Erythroblast (primary cell): ENCODE data around the gene SLFN14.

Experiments
- GATA1 ChIP-seq: IDR thresholded peaks from 2 replicates; pipeline ENCODE4 v1.6.1; 2011; ENCODE audit warnings: low read depth, mild to moderate bottlenecking, control low read depth, low read length, moderate library complexity
- POLR2A ChIP-seq: IDR thresholded peaks from 2 replicates; pipeline ENCODE4 v1.6.1; 2011; ENCODE audit warnings: mild to moderate bottlenecking, low read length

DNA sequence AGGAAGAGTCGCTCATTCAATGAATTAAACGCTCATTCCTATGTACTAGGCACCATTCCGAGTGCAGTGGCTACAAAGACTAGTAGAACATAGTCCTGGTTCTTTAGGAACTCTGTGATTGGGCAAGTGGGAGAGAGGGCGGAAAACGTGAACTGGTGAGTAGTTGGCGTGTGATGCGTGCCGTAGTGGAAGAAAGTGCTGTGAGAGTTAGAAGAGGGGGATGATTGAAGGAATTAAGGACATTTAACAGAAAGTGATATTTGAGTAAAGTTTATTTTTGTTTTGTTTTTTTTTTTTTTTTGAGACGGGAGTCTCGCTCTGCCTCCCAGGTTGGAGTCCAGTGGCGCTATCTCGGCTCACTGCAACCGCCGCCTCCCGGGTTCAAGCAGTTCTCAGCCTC lies 7.9 kb upstream of the SLFN14 start:
- TF ChIP-seq POLR2A = no peak
- TF ChIP-seq GATA1 = no peak
